NCI-H2029 (cell line): Measurements from ENCODE around the gene DCAF11.
A peak's percentile ranks its signal among the peaks of the same experiment; 100 is the strongest.

ENCODE experiments used
- DNase-seq: peaks from one replicate; lab custom pipeline; 2025; lab: John Stamatoyannopoulos, UW

The DCAF11 gene

GRCh38 chr14:24114532-24115421, at the start of gene DCAF11, which contains the start of gene NRL:
TSS of gene DCAF11 (plus strand) at chr14:24114777. CDS start at chr14:24115595, 818 bp downstream.
TSS of gene NRL (minus strand) at chr14:24114949. CDS start at chr14:24082848, 32,101 bp downstream.
- DNase-seq, result peak; percentile 99

- DNase-seq, result no peak
Observed at GRCh38 chr14:24064856-24065255, 49.7 kb upstream of the DCAF11 start.

- DNase-seq, result no peak
Observed at GRCh38 chr14:24065408-24065807, 49.2 kb upstream of the DCAF11 start.

GRCh38 chr14:24066496-24067132, 48.0 kb upstream of the DCAF11 start:
- DNase-seq, result no peak

GRCh38 chr14:24067133-24068082, 47.2 kb upstream of the DCAF11 start:
- DNase-seq, result no peak

- DNase-seq, result no peak
Observed at GRCh38 chr14:24068711-24069410, 45.7 kb upstream of the DCAF11 start.

- DNase-seq, result no peak
Observed at GRCh38 chr14:24069411-24069735, 45.2 kb upstream of the DCAF11 start.

- no peak for DNase-seq
Observed at GRCh38 chr14:24070285-24071143, 44.1 kb upstream of the DCAF11 start.

GRCh38 chr14:24071144-24071697, 43.4 kb upstream of the DCAF11 start, which contains the start of gene CPNE6:
TSS of gene CPNE6 (plus strand) at chr14:24071562. CDS start at chr14:24072937, 1,375 bp downstream.
- no peak for DNase-seq

GRCh38 chr14:24071836-24072430, 42.6 kb upstream of the DCAF11 start:
- no peak for DNase-seq

GRCh38 chr14:24072436-24072835, 42.1 kb upstream of the DCAF11 start:
- DNase-seq, result no peak

GRCh38 chr14:24072881-24073877, 41.4 kb upstream of the DCAF11 start:
- no peak for DNase-seq

GRCh38 chr14:24074625-24075484, 39.7 kb upstream of the DCAF11 start:
- DNase-seq, result no peak

- no peak for DNase-seq
Observed at GRCh38 chr14:24075485-24076301, 38.9 kb upstream of the DCAF11 start.

- no peak for DNase-seq
Observed at GRCh38 chr14:24076302-24076601, 38.3 kb upstream of the DCAF11 start.

GRCh38 chr14:24077086-24077485, 37.5 kb upstream of the DCAF11 start:
- DNase-seq, result no peak

- DNase-seq, result no peak
Observed at GRCh38 chr14:24078146-24078545, 36.4 kb upstream of the DCAF11 start.
